Mammary epithelial cell (primary cell): ENCODE measurements around the gene SPAAR.

Experiments used
- CTCF ChIP-seq, 2 donors: IDR thresholded peaks in 1 of 2; conservative IDR thresholded peaks in 1 of 2; 2 replicates each; pipeline ENCODE4 v1.5.1; 2011 to 2012; ENCODE audit warnings: inconsistent platforms in 2 of 2, low read length in 2 of 2, mild to moderate bottlenecking in 2 of 2, control low read depth in 1 of 2, low read depth in 1 of 2; ENCODE audit not compliant: insufficient read depth in 1 of 2; ENCODE audit errors: extremely low read depth in 1 of 2
- EZH2 ChIP-seq: IDR thresholded peaks from 2 replicates; pipeline ENCODE4 v1.6.1; 2012; ENCODE audit warnings: low read length, inconsistent platforms, borderline replicate concordance

GRCh38 chr9:35867538-35867937, 41.8 kb upstream of the SPAAR start:
- TF ChIP-seq EZH2 (no peak), CTCF (conservative IDR thresholded peaks at IDR 0.05 in 1 of 2, IDR thresholded peaks at IDR 0.05 in 1 of 2; ENCODE audit: extremely low read depth in 1 of 2, insufficient read depth in 1 of 2, low read depth in 1 of 2, low read length in 2 of 2) (no peak)
